ENCODE results near the gene MRPL58.
"Not testable (repeated sequence)": the region's sequence is repeated elsewhere in the genome, so short reads cannot be mapped to it uniquely, and the experiment has no call there.

MRPL58 gene

GRCh38 chr17:75012346-75013091, at the start of gene MRPL58:
TSS of gene MRPL58 (plus strand) at chr17:75012670. CDS start at chr17:75012687, 17 bp downstream.
- H3K27me3 Mint-ChIP-seq, result no peaks in the 10 kb centered on the region
- peaks cover 34% of the 10 kb centered on the region for H3K4me1 Mint-ChIP-seq (ENCODE audit: low read depth)
- peaks cover 52% of the 10 kb centered on the region for H3K36me3 Mint-ChIP-seq (ENCODE audit: low read depth)
- H3K27ac Mint-ChIP-seq, result peak within 1 kb of the TSS; percentile 94
- DNase-seq, result peak; percentile 91
- peak within 1 kb of the TSS; percentile 97 for H3K4me3 Mint-ChIP-seq
- no peaks in the 10 kb centered on the region for H3K9me3 Mint-ChIP-seq

GRCh38 chr17:74963656-74964055, 48.8 kb upstream of the MRPL58 start:
- H3K27ac Mint-ChIP-seq, result no peak overlapping the region
- H3K36me3 Mint-ChIP-seq (ENCODE audit: low read depth), result no peaks in the 10 kb centered on the region
- no peaks in the 10 kb centered on the region for H3K27me3 Mint-ChIP-seq
- no peak for DNase-seq
- peaks cover 5% of the 10 kb centered on the region for H3K4me1 Mint-ChIP-seq (ENCODE audit: low read depth)
- no peak overlapping the region for H3K4me3 Mint-ChIP-seq
- H3K9me3 Mint-ChIP-seq, result no peaks in the 10 kb centered on the region

- no peaks in the 10 kb centered on the region for H3K27me3 Mint-ChIP-seq
- no peaks in the 10 kb centered on the region for H3K36me3 Mint-ChIP-seq (ENCODE audit: low read depth)
- no peak overlapping the region for H3K4me3 Mint-ChIP-seq
- H3K4me1 Mint-ChIP-seq (ENCODE audit: low read depth), result peaks cover 5% of the 10 kb centered on the region
- H3K27ac Mint-ChIP-seq, result no peak overlapping the region
- DNase-seq, result no peak
- H3K9me3 Mint-ChIP-seq, result no peaks in the 10 kb centered on the region
Observed at GRCh38 chr17:74964246-74964761, 48.2 kb upstream of the MRPL58 start.

- Mint-ChIP-seq H3K27me3 (no peaks in the 10 kb centered on the region), H3K4me1 (ENCODE audit: low read depth) (peaks cover 5% of the 10 kb centered on the region), H3K9me3 (no peaks in the 10 kb centered on the region), H3K36me3 (ENCODE audit: low read depth) (no peaks in the 10 kb centered on the region), H3K4me3 (no peak overlapping the region), H3K27ac (no peak overlapping the region)
- DNase-seq, result no peak
Observed at GRCh38 chr17:74964988-74965622, 47.4 kb upstream of the MRPL58 start.

GRCh38 chr17:74968361-74968780, 44.1 kb upstream of the MRPL58 start:
- no peaks in the 10 kb centered on the region for H3K9me3 Mint-ChIP-seq
- no peak for DNase-seq
- no peak overlapping the region for H3K4me3 Mint-ChIP-seq
- H3K4me1 Mint-ChIP-seq (ENCODE audit: low read depth), result peaks cover 9% of the 10 kb centered on the region
- peaks cover 7% of the 10 kb centered on the region for H3K27me3 Mint-ChIP-seq
- H3K36me3 Mint-ChIP-seq (ENCODE audit: low read depth), result no peaks in the 10 kb centered on the region
- H3K27ac Mint-ChIP-seq, result no peak overlapping the region

- not testable (repeated sequence) for H3K9me3 Mint-ChIP-seq; H3K4me1 Mint-ChIP-seq (ENCODE audit: low read depth); H3K36me3 Mint-ChIP-seq (ENCODE audit: low read depth); H3K4me3 Mint-ChIP-seq; DNase-seq; H3K27ac Mint-ChIP-seq
- peaks cover 14% of the 10 kb centered on the region for H3K27me3 Mint-ChIP-seq
Observed at GRCh38 chr17:74969501-74969900, 43.0 kb upstream of the MRPL58 start.

GRCh38 chr17:74970395-74970794, 42.1 kb upstream of the MRPL58 start:
- Mint-ChIP-seq H3K4me1 (ENCODE audit: low read depth) (peaks cover 9% of the 10 kb centered on the region), H3K27ac (no peak overlapping the region), H3K4me3 (no peak overlapping the region), H3K9me3 (no peaks in the 10 kb centered on the region), H3K36me3 (ENCODE audit: low read depth) (no peaks in the 10 kb centered on the region), H3K27me3 (peaks cover 18% of the 10 kb centered on the region)
- no peak for DNase-seq

- Mint-ChIP-seq H3K4me3 (peak overlapping the region; percentile 67), H3K27me3 (peaks cover 18% of the 10 kb centered on the region), H3K36me3 (ENCODE audit: low read depth) (no peaks in the 10 kb centered on the region), H3K27ac (no peak overlapping the region), H3K4me1 (ENCODE audit: low read depth) (peaks cover 9% of the 10 kb centered on the region), H3K9me3 (no peaks in the 10 kb centered on the region)
- no peak for DNase-seq
Observed at GRCh38 chr17:74971069-74971841, 41.2 kb upstream of the MRPL58 start.

- Mint-ChIP-seq H3K27ac (no peak overlapping the region), H3K9me3 (no peaks in the 10 kb centered on the region), H3K27me3 (peaks cover 18% of the 10 kb centered on the region), H3K4me1 (ENCODE audit: low read depth) (peaks cover 9% of the 10 kb centered on the region), H3K4me3 (peak overlapping the region; percentile 67), H3K36me3 (ENCODE audit: low read depth) (no peaks in the 10 kb centered on the region)
- DNase-seq, result no peak
Observed at GRCh38 chr17:74971842-74972106, 40.7 kb upstream of the MRPL58 start.

- Mint-ChIP-seq H3K27ac (no peak within 1 kb of the TSS), H3K9me3 (no peaks in the 10 kb centered on the region), H3K4me1 (ENCODE audit: low read depth) (peaks cover 9% of the 10 kb centered on the region), H3K36me3 (ENCODE audit: low read depth) (no peaks in the 10 kb centered on the region), H3K27me3 (peaks cover 18% of the 10 kb centered on the region), H3K4me3 (peak within 1 kb of the TSS; percentile 67)
- peak; percentile 87 for DNase-seq
Observed at GRCh38 chr17:74972107-74972972, 40.1 kb upstream of the MRPL58 start, which contains the start of gene HID1. TSS of gene HID1 (minus strand) at chr17:74972759. CDS start at chr17:74972656, 103 bp downstream.

GRCh38 chr17:74972973-74973328, 39.5 kb upstream of the MRPL58 start:
- Mint-ChIP-seq H3K4me3 (peak overlapping the region; percentile 67), H3K4me1 (ENCODE audit: low read depth) (peaks cover 9% of the 10 kb centered on the region), H3K27ac (no peak overlapping the region), H3K9me3 (no peaks in the 10 kb centered on the region), H3K36me3 (ENCODE audit: low read depth) (no peaks in the 10 kb centered on the region), H3K27me3 (peaks cover 18% of the 10 kb centered on the region)
- DNase-seq, result no peak

GRCh38 chr17:74975943-74976342, 36.5 kb upstream of the MRPL58 start:
- Mint-ChIP-seq H3K4me1 (ENCODE audit: low read depth) (peaks cover 9% of the 10 kb centered on the region), H3K27ac (no peak overlapping the region), H3K27me3 (peaks cover 18% of the 10 kb centered on the region), H3K4me3 (no peak overlapping the region), H3K9me3 (no peaks in the 10 kb centered on the region), H3K36me3 (ENCODE audit: low read depth) (no peaks in the 10 kb centered on the region)
- DNase-seq, result no peak

GRCh38 chr17:74977802-74978201, 34.7 kb upstream of the MRPL58 start:
- H3K9me3 Mint-ChIP-seq, result no peaks in the 10 kb centered on the region
- H3K36me3 Mint-ChIP-seq (ENCODE audit: low read depth), result no peaks in the 10 kb centered on the region
- peaks cover 19% of the 10 kb centered on the region for H3K4me1 Mint-ChIP-seq (ENCODE audit: low read depth)
- no peak overlapping the region for H3K27ac Mint-ChIP-seq
- H3K27me3 Mint-ChIP-seq, result peaks cover 19% of the 10 kb centered on the region
- no peak for DNase-seq
- H3K4me3 Mint-ChIP-seq, result no peak overlapping the region

GRCh38 chr17:74978240-74978639, 34.2 kb upstream of the MRPL58 start:
- no peaks in the 10 kb centered on the region for H3K9me3 Mint-ChIP-seq
- DNase-seq, result no peak
- H3K4me1 Mint-ChIP-seq (ENCODE audit: low read depth), result peaks cover 14% of the 10 kb centered on the region
- no peaks in the 10 kb centered on the region for H3K36me3 Mint-ChIP-seq (ENCODE audit: low read depth)
- H3K4me3 Mint-ChIP-seq, result no peak overlapping the region
- peaks cover 15% of the 10 kb centered on the region for H3K27me3 Mint-ChIP-seq
- no peak overlapping the region for H3K27ac Mint-ChIP-seq
